ENCODE data around the gene TVP23A. TPM values are rescaled to one million over a fixed set of nuclear protein-coding genes. Genes with fewer than 3 reads are reported as not detected.
A peak's percentile ranks its signal among the peaks of the same experiment; 100 is the strongest.

The TVP23A gene
- total and polyA plus RNA-seq, 12 donors: 0.17 to 9.8 (median 0.68) TPM; not detected in 1

- Histone ChIP-seq H3K9me3 (replicated peaks in 1 of 3) (no peaks in the 10 kb centered on the region), H3K27ac (no peak overlapping the region), H3K4me1 (replicated peaks in 1 of 2) (peaks cover 0 to 5% of the 10 kb centered on the region in 2 donors), H3K36me3 (replicated peaks in 1 of 2) (peaks cover 0 to 78% of the 10 kb centered on the region in 2 donors), H3K4me3 (no peak overlapping the region), H3K27me3 (no peaks in the 10 kb centered on the region)
- intact Hi-C loops (cut with DNase I): no loop called here
- DNase-seq: no peak
- TF ChIP-seq CTCF (IDR thresholded peaks at IDR 0.05) (no peak), POLR2A (IDR thresholded peaks at IDR 0.05) (no peak)
- WGBS, 4 donors: 66 to 76% (median 71%) methylated on average over 3 of the region's 3 CpGs
These were observed 57.7 kb downstream of the TVP23A start for GRCh38 chr16:10760858-10761257.

- intact Hi-C loops (cut with DNase I): loop anchor here in 1 of 2 donors (5.0 kb wide), 1 partner anchor 161 kb away; no protein-coding TSS in a partner anchor
- Histone ChIP-seq H3K27ac (no peak overlapping the region), H3K4me1 (replicated peaks in 1 of 2) (no peaks in the 10 kb centered on the region), H3K4me3 (no peak overlapping the region), H3K27me3 (no peaks in the 10 kb centered on the region), H3K9me3 (replicated peaks in 1 of 3) (no peaks in the 10 kb centered on the region), H3K36me3 (replicated peaks in 1 of 2) (peaks cover 0 to 72% of the 10 kb centered on the region in 2 donors)
- TF ChIP-seq POLR2A (IDR thresholded peaks at IDR 0.05): no peak
- TF ChIP-seq CTCF (IDR thresholded peaks at IDR 0.05): no peak
- DNase-seq: no peak
- 75 to 84% (median 78%) methylated on average over 6 of the region's 6 CpGs for WGBS, 4 donors
These were observed 62.0 kb downstream of the TVP23A start for GRCh38 chr16:10756574-10756973.

- 55 to 80% (median 67%) methylated on average over 4 of the region's 4 CpGs for WGBS, 4 donors
- peaks cover 1 to 13% of the 10 kb centered on the region in 2 donors for H3K4me1 ChIP-seq (replicated peaks in 1 of 2)
- TF ChIP-seq POLR2A (IDR thresholded peaks at IDR 0.05) (no peak), CTCF (IDR thresholded peaks at IDR 0.05) (no peak)
- H3K9me3 ChIP-seq (replicated peaks in 1 of 3): no peaks in the 10 kb centered on the region
- no peaks in the 10 kb centered on the region for H3K27me3 ChIP-seq
- intact Hi-C loops (cut with DNase I): loop anchor here in 1 of 2 donors (5.0 kb wide), 1 partner anchor 162 kb away; no protein-coding TSS in a partner anchor
- H3K36me3 ChIP-seq (replicated peaks in 1 of 2): peaks cover 0 to 56% of the 10 kb centered on the region in 2 donors
- no peak overlapping the region for H3K4me3 ChIP-seq
- H3K27ac ChIP-seq: peak overlapping the region in 2 of 5 donors; percentile 12 to 20
- no peak for DNase-seq
These were observed 63.7 kb downstream of the TVP23A start for GRCh38 chr16:10754941-10755340.

- peak overlapping the region in 2 of 5 donors; percentile 21 to 70 for H3K27ac ChIP-seq
- intact Hi-C loops (cut with DNase I): no loop called here
These were observed 64.9 kb downstream of the TVP23A start for GRCh38 chr16:10753670-10754069.

More at GRCh38 chr16:10753670-10754069, 64.9 kb downstream of the TVP23A start:
- TF ChIP-seq CTCF (IDR thresholded peaks at IDR 0.05) (no peak), POLR2A (IDR thresholded peaks at IDR 0.05) (no peak)
- peaks cover 10 to 23% of the 10 kb centered on the region in 2 donors for H3K4me1 ChIP-seq (replicated peaks in 1 of 2)
- 68 to 83% (median 79%) methylated on average over 7 of the region's 7 CpGs for WGBS, 4 donors
- DNase-seq: no peak
- no peaks in the 10 kb centered on the region for H3K9me3 ChIP-seq (replicated peaks in 1 of 3)
- no peak overlapping the region for H3K4me3 ChIP-seq
- H3K36me3 ChIP-seq (replicated peaks in 1 of 2): peaks cover 0 to 44% of the 10 kb centered on the region in 2 donors
- no peaks in the 10 kb centered on the region for H3K27me3 ChIP-seq
